Smooth muscle cell (in vitro differentiated cells): ENCODE data around the gene IRAK3. TPM values are rescaled to one million over a fixed set of nuclear protein-coding genes. Genes with fewer than 3 reads are reported as not detected.

Source experiments
- DNase-seq: peaks from one replicate; lab custom pipeline; 2025; ENCODE audit not compliant: unreplicated experiment; lab: John Stamatoyannopoulos, UW
- H2AFZ ChIP-seq: fragments of 200-600 bp; sonication (generic); 2 replicates; pipeline ENCODE4 v1.6.0; 2016; ENCODE audit warnings: antibody characterized with exemption, low read depth, mild to moderate bottlenecking
- H3F3A ChIP-seq: fragments of 200-600 bp; sonication (generic); 2 replicates; pipeline ENCODE4 v1.6.0; 2017; ENCODE audit warnings: antibody characterized with exemption, low read depth
- H3K27ac ChIP-seq: fragments of 200-600 bp; sonication (generic); 2 replicates; pipeline ENCODE4 v1.5.1; 2016; ENCODE audit warnings: low read depth, mild to moderate bottlenecking
- H3K27me3 ChIP-seq: fragments of 200-600 bp; sonication (generic); 2 replicates; pipeline ENCODE4 v1.6.1; 2016; ENCODE audit warnings: low read depth, mild to moderate bottlenecking
- H3K36me3 ChIP-seq: fragments of 200-600 bp; sonication (generic); 2 replicates; pipeline ENCODE4 v1.5.1; 2016; ENCODE audit warnings: low read depth
- H3K4me1 ChIP-seq: fragments of 200-600 bp; sonication (generic); 2 replicates; pipeline ENCODE4 v1.5.1; 2016; ENCODE audit warnings: low read depth
- H3K4me2 ChIP-seq: fragments of 200-600 bp; sonication (generic); 2 replicates; pipeline ENCODE4 v1.6.0; 2016; ENCODE audit warnings: mild to moderate bottlenecking
- H3K4me3 ChIP-seq: fragments of 200-600 bp; sonication (generic); 2 replicates; pipeline ENCODE4 v1.5.1; 2016; ENCODE audit warnings: mild to moderate bottlenecking
- H3K79me2 ChIP-seq: fragments of 200-600 bp; sonication (generic); 2 replicates; pipeline ENCODE4 v1.6.0; 2016; ENCODE audit warnings: low read depth, mild to moderate bottlenecking
- H3K9ac ChIP-seq: fragments of 200-600 bp; sonication (generic); 2 replicates; pipeline ENCODE4 v1.6.0; 2016; ENCODE audit warnings: low read depth
- H3K9me3 ChIP-seq: fragments of 200-600 bp; sonication (generic); replicated peaks from 2 replicates; pipeline ENCODE4 v1.5.1; 2016; ENCODE audit warnings: low read depth
- H4K20me1 ChIP-seq: fragments of 200-600 bp; sonication (generic); 2 replicates; pipeline ENCODE4 v1.6.0; 2016; ENCODE audit warnings: low read depth
- CTCF ChIP-seq: fragments of 200-600 bp; sonication (generic); IDR thresholded peaks from 2 replicates; pipeline ENCODE4 v1.5.1; 2017; ENCODE audit warnings: borderline replicate concordance, mild to moderate bottlenecking, antibody characterized with exemption; ENCODE audit not compliant: insufficient read depth, poor library complexity, severe bottlenecking
- WGBS: methylation state at CpG from one replicate; pipeline ENCODE4 v1.1.7; 2016; ENCODE audit warnings: low lambda C conversion rate; 5-methylcytosine and 5-hydroxymethylcytosine counted together
- polyA plus RNA-seq: library from polyadenylated mRNA; unstranded; fragments of >200 nt; fragmentation: Nextera tagmentation; extraction: Ambion mirVana; gene quantifications from 2 replicates; pipeline ENCODE4 v1.2.1, GENCODE V29; 2016
- total RNA-seq: library from RNA; depleted of rRNA; stranded (reverse); fragments of >200 nt; gene quantifications from 2 replicates; pipeline ENCODE4 v1.2.3, GENCODE V29; 2014

IRAK3 gene
- total and polyA plus RNA-seq, 2 experiments from 2014 or later, result 2.4 to 5.3 TPM

- no peak overlapping the region for H3K4me3 ChIP-seq
- no peak for DNase-seq
- no peak overlapping the region for H2AFZ ChIP-seq
- WGBS, result 97% methylated on average over 1 of the region's 1 CpG
- H3K27ac ChIP-seq, result no peak overlapping the region
- H3K9ac ChIP-seq, result no peak overlapping the region
- no peaks in the 10 kb centered on the region for H3K36me3 ChIP-seq
- no peaks in the 10 kb centered on the region for H4K20me1 ChIP-seq
- peaks cover under 1% of the 10 kb centered on the region for H3K27me3 ChIP-seq
- H3K4me1 ChIP-seq, result no peaks in the 10 kb centered on the region
- H3K4me2 ChIP-seq, result no peak overlapping the region
- no peaks in the 10 kb centered on the region for H3K79me2 ChIP-seq
- TF ChIP-seq CTCF, result no peak
- no peaks in the 10 kb centered on the region for H3K9me3 ChIP-seq
- no peaks in the 10 kb centered on the region for H3F3A ChIP-seq
Observed at GRCh38 chr12:66270613-66271012, 81.6 kb downstream of the IRAK3 start.

- DNase-seq, result no peak
- Histone ChIP-seq H3K79me2 (no peaks in the 10 kb centered on the region), H3K27me3 (peaks cover 5% of the 10 kb centered on the region), H3F3A (no peaks in the 10 kb centered on the region), H4K20me1 (no peaks in the 10 kb centered on the region), H3K4me1 (no peaks in the 10 kb centered on the region), H3K9me3 (no peaks in the 10 kb centered on the region), H3K4me2 (no peak overlapping the region), H2AFZ (no peak overlapping the region), H3K4me3 (no peak overlapping the region), H3K27ac (no peak overlapping the region), H3K36me3 (no peaks in the 10 kb centered on the region), H3K9ac (no peak overlapping the region)
- WGBS, result 53% methylated on average over 3 of the region's 3 CpGs
- no peak for TF ChIP-seq CTCF
Observed at GRCh38 chr12:66272650-66273049, 83.6 kb downstream of the IRAK3 start.

GRCh38 chr12:66273147-66273546 lies 84.1 kb downstream of the IRAK3 start:
- no peaks in the 10 kb centered on the region for H3K9me3 ChIP-seq

More at GRCh38 chr12:66273147-66273546, 84.1 kb downstream of the IRAK3 start:
- no peak for DNase-seq
- Histone ChIP-seq H3K9ac (no peak overlapping the region), H3K79me2 (no peaks in the 10 kb centered on the region), H3K27ac (no peak overlapping the region), H3K4me1 (no peaks in the 10 kb centered on the region), H3F3A (no peaks in the 10 kb centered on the region), H3K4me3 (no peak overlapping the region), H4K20me1 (no peaks in the 10 kb centered on the region), H3K4me2 (no peak overlapping the region), H3K27me3 (peaks cover 5% of the 10 kb centered on the region), H3K36me3 (no peaks in the 10 kb centered on the region), H2AFZ (no peak overlapping the region)
- TF ChIP-seq CTCF, result no peak
- 85% methylated on average over 1 of the region's 1 CpG for WGBS
